Measurements from ENCODE around the gene CR2.
"Not testable (repeated sequence)": the region's sequence is repeated elsewhere in the genome, so short reads cannot be mapped to it uniquely, and the experiment has no call there.

The CR2 gene

DNA sequence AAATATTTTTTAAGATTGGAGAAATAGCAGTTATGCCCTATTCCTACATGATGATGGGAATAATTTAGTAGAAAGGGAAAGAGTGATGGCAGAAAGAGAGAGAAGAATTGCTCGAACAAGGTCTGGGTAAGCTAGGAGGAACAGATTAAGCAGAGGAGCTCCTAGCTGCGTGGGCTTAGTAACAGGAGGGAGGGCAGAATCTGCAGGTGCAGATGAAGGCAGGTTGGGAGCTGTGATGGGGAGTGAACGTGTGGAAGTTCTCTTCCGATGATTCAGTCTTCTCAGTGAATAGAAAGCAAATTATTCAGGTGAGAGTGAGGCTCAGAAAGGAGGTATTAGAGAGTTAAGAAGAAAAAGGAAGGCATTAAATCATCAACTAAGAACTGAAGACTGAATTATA, 33.5 kb downstream of the CR2 start:
- in situ Hi-C loops (cut with HindIII; ENCODE audit: low sequenced_read_pairs): no loop called here

DNA sequence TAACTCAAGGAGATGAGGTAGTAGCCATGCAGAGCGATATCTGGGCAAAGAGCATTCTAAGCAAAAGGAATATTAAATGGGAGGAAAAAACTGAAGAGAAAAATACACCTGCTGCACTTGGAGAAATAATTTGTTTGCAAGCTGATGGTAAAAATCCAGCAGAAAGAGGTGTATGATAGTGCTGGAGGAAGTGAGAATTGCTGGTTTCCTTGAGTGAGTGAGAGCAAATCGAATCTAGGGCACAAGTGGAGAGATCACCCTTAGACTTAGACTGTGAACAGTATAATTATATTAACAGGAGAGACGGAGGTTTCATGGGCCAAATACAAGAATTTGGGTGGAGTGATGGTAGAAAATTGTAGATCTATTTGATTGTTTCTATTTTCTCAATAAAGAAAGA, 39.1 kb downstream of the CR2 start:
- TF ChIP-seq, protein P1, sequence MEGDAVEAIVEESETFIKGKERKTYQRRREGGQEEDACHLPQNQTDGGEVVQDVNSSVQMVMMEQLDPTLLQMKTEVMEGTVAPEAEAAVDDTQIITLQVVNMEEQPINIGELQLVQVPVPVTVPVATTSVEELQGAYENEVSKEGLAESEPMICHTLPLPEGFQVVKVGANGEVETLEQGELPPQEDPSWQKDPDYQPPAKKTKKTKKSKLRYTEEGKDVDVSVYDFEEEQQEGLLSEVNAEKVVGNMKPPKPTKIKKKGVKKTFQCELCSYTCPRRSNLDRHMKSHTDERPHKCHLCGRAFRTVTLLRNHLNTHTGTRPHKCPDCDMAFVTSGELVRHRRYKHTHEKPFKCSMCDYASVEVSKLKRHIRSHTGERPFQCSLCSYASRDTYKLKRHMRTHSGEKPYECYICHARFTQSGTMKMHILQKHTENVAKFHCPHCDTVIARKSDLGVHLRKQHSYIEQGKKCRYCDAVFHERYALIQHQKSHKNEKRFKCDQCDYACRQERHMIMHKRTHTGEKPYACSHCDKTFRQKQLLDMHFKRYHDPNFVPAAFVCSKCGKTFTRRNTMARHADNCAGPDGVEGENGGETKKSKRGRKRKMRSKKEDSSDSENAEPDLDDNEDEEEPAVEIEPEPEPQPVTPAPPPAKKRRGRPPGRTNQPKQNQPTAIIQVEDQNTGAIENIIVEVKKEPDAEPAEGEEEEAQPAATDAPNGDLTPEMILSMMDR (IDR thresholded peaks at IDR 0.05; ENCODE audit: low read depth, low read length): no peak
- in situ Hi-C loops (cut with HindIII; ENCODE audit: low sequenced_read_pairs): no loop called here
- H3K4me3 ChIP-seq (ENCODE audit: low read depth, low read length): no peak overlapping the region
- no peak for DNase-seq (ENCODE audit: low read depth, low spot score)

More for the DNA sequence above, 33.5 kb downstream of the CR2 start:
- no peak for DNase-seq (ENCODE audit: low read depth, low spot score)
- TF ChIP-seq, protein P1 (IDR thresholded peaks at IDR 0.05; ENCODE audit: low read depth, low read length): no peak
- H3K4me3 ChIP-seq (ENCODE audit: low read depth, low read length): no peak overlapping the region

DNA sequence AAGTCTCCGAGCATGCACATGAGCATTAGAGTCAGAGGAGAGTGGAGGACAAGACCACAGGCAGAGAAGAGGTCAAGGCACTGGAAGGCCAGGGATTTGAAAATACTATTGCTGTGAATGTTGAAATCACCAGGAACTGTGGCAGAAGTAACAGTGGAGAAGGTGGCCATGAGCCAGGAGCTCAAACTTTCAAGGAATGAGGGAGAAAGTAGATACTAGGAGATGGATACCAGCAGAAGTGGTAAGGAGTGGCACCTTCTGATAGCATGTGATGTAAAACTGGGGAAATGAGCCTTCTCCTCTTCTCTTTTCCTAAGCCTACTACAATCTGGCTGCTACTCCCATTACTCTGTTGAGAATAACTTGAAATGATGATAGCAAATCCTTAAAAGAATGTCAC, 40.0 kb downstream of the CR2 start:
- DNase-seq (ENCODE audit: low read depth, low spot score): no peak
- no peak overlapping the region for H3K4me3 ChIP-seq (ENCODE audit: low read depth, low read length)
- TF ChIP-seq, protein P1 (IDR thresholded peaks at IDR 0.05; ENCODE audit: low read depth, low read length): no peak
- in situ Hi-C loops (cut with HindIII; ENCODE audit: low sequenced_read_pairs): no loop called here

DNA sequence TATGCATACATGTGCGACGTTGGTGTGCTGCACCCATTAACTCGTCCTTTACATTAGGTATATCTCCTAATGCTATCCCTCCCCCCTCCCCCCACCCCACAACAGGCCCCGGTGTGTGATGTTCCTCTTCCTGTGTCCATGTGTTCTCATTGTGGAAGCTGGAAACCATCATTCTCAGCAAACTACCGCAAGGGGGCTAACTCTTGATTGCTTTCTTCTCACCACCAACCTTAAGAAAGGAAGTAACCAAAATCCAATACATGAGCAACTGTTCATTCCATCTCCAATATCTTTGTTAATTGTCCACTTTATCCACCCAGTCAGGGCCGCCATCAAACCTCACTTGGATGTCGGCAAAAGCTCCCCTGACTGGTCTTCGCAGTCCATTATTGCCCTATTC, 41.2 kb downstream of the CR2 start:
- H3K4me3 ChIP-seq (ENCODE audit: low read depth, low read length); DNase-seq (ENCODE audit: low read depth, low spot score); in situ Hi-C loops (cut with HindIII; ENCODE audit: low sequenced_read_pairs): not testable (repeated sequence)

DNA sequence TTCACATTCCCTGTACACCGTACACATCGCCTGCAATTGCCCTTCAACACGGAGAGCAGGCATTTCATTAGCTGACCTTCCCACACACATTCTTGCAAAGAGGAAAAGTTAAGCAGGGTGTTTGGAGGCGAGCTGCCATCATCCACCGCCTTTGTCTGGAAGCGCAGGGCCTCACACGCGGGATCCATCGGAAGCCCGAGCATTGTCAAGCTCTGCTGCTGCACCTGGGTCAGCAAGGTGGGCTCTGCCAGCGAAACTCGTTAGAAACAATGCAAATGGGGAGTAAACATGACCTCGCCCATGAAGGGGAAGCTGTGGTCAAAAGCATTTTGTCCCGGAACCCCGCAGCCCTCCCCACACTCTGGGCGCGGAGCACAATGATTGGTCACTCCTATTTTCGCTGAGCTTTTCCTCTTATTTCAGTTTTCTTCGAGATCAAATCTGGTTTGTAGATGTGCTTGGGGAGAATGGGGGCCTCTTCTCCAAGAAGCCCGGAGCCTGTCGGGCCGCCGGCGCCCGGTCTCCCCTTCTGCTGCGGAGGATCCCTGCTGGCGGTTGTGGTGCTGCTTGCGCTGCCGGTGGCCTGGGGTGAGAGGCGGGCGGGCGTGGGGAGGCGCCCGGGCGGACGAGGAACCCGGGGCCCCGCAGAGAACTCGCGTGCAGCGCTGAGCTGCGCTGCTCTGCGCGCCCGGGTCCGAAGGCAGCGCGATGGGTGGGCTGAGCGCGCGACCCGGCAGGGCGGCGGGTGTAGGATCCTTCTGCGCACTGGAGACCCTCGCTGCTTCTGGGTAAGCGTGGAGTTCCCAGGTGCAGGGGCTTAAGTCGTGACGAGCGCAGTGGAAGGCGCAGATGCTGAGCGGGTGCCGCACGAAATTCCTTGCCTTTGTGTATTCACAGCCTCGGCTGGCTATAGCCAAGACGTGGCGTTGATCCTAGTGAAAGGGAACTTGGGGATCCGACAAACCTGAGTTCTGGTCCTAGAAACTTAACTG, 42.0 kb downstream of the CR2 start, which contains the start of gene CR1:
Gene CR1, plus strand, starts transcription at position 357 of the 992 bp plus-strand sequence. Its CDS starts 111 bp downstream, at position 468.
- DNase-seq (ENCODE audit: low read depth, low spot score): no peak
- TF ChIP-seq, protein P1 (IDR thresholded peaks at IDR 0.05; ENCODE audit: low read depth, low read length): no peak
- H3K4me3 ChIP-seq (ENCODE audit: low read depth, low read length): no peak within 1 kb of the TSS
- in situ Hi-C loops (cut with HindIII; ENCODE audit: low sequenced_read_pairs): no loop called here

DNA sequence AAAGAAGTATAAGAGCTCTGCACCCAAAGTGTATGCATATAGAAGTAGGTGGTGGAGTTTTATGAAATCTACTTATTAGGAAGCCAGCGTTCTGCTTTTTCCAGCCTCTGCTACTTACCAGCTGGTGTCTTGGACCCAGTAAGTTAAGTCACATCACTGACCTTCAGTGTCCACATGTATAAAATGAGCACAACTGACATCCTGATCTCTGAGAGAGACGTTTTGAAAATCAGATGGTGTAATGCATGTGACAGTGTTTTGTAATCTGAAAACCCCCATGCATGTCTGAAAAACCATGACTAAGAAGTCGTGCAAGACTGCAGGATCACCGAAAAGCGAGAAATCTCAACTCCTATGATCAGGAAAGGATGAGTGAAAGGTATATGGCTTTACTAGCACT, 43.8 kb downstream of the CR2 start:
- DNase-seq (ENCODE audit: low read depth, low spot score): no peak
- TF ChIP-seq, protein P1 (IDR thresholded peaks at IDR 0.05; ENCODE audit: low read depth, low read length): no peak
- H3K4me3 ChIP-seq (ENCODE audit: low read depth, low read length): no peak overlapping the region
- in situ Hi-C loops (cut with HindIII; ENCODE audit: low sequenced_read_pairs): no loop called here

DNA sequence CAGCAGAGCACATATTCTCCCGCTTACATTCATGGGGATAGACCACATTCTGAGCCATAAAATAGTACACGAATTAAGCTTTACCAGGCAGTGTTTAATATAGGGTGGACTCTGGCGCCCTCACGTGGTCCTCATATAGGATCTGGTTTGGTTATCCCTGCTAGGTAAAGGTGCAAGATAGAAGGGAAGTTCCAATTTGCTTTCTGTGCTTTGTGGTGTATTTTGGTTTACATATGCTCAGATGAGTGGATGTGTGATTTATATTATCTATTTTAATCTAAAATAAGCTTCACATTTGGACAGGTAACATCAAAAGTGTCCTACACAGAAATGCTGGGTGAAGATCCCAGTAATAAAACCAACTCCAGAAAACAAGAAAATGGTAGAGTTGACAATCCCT, 45.4 kb downstream of the CR2 start:
- TF ChIP-seq, protein P1 (IDR thresholded peaks at IDR 0.05; ENCODE audit: low read depth, low read length): peak; percentile 66
- H3K4me3 ChIP-seq (ENCODE audit: low read depth, low read length): no peak overlapping the region
- in situ Hi-C loops (cut with HindIII; ENCODE audit: low sequenced_read_pairs): no loop called here
- DNase-seq (ENCODE audit: low read depth, low spot score): peak; percentile 67
